ENCODE results near the gene TMEM240. TPM values are rescaled to one million over a fixed set of nuclear protein-coding genes. Genes with fewer than 3 reads are reported as not detected.

The TMEM240 gene
- total and polyA plus RNA-seq, 2 donors (not counting 1 experiment from before 2014, with no cell fraction given) = 0.28 to 1.8 TPM

DNA sequence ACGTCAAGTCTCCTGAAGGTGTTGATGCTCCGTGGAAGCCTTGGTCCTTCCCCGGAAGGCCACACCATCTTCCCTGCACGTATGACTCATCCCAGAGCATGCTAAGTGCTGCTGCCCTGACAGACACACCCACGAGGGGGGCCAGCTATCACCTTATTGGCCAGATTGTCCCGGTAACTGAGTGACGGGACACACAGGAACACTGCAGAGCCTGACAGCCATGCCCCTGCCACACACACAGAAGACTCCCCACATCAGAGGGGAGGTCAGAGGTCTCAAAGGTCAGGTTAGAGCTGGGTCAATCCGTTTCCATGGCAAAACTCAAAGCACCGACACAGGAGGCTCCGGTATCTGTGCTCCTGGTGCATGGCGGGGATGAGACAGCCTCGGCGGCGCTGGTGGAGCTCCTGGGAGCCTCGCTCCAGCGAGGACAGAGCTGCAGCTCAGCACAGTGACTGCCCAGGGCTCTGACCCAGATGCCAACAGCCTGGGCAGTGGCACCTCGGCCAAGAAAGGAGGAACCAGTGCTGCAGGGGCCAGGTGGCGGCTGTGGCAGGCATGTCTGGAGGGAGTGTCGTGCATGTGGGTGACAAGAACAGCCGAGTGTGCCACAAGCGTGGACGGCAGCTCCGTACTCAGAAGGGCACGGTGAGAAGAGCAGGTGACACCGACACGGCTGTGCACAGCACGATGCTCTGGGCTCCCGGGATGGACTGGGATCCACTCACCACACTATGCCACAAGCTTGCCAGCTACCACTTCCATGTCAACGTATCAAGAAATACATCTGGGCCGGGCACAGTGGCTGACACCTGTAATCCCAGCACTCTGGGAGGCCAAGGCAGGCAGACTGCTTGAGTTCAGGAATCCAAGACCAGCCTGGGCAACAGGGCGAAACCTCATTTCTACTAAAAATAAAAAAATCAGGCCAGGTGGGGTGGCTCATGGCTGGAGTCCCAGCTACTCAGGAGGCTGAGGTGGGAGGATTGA lies 14.8 kb upstream of the TMEM240 start:
- H3K4me2 ChIP-seq (replicated peaks; ENCODE audit: low read depth, low read length, poor library complexity, severe bottlenecking) = no peak overlapping the region
- H3K9ac ChIP-seq (ENCODE audit: low read length) = no peak overlapping the region
- Mint-ChIP-seq H3K27ac (no peak overlapping the region), H3K4me1 (peaks cover 2% of the 10 kb centered on the region), H3K9me3 (ENCODE audit: insufficient read depth) (no peaks in the 10 kb centered on the region), H3K27me3 (no peaks in the 10 kb centered on the region), H3K4me3 (no peak overlapping the region)
- POLR2A ChIA-PET = no interaction called here
- no peak overlapping the region for H2AFZ ChIP-seq (ENCODE audit: insufficient read depth, low read depth, low read length, poor library complexity, severe bottlenecking)
- no peaks in the 10 kb centered on the region for H3K27me3 ChIP-seq (replicated peaks in 1 of 4; ENCODE audit: control extremely low read depth in 1 of 4, control insufficient read depth in 3 of 4, insufficient read depth in 4 of 4, low read length in 3 of 4)
- H3K79me2 ChIP-seq (ENCODE audit: control insufficient read depth, insufficient read depth, low read length) = peaks cover 33% of the 10 kb centered on the region
- no peaks in the 10 kb centered on the region for H3K9me3 ChIP-seq (ENCODE audit: control extremely low read depth in 1 of 3, control insufficient read depth in 2 of 3, insufficient read depth in 1 of 3, low read length in 2 of 3)
- H3K36me3 ChIP-seq (replicated peaks in 1 of 2; ENCODE audit: control extremely low read depth in 1 of 2, control insufficient read depth in 1 of 2, extremely low read depth in 1 of 2, insufficient read depth in 2 of 2, low read length in 1 of 2) = peaks cover 0 to 4% of the 10 kb centered on the region in 2 experiments
- no peak overlapping the region for H3K27ac ChIP-seq (ENCODE audit: low read length in 2 of 2)
- peaks cover 50% of the 10 kb centered on the region for H4K20me1 ChIP-seq (ENCODE audit: control insufficient read depth, insufficient read depth, low read length, poor library complexity, severe bottlenecking)
- H3K4me3 ChIP-seq (ENCODE audit: control extremely low read depth in 1 of 5, extremely low read depth in 1 of 5, insufficient read depth in 1 of 5, low read depth in 2 of 5, low read length in 4 of 5) = no peak overlapping the region
- DNase-seq (no peak), ATAC-seq (ENCODE audit: low read depth) (no peak)
- no peaks in the 10 kb centered on the region for H3K4me1 ChIP-seq (ENCODE audit: control insufficient read depth in 2 of 2, insufficient read depth in 2 of 2, low read length in 2 of 2)
- CTCF ChIA-PET = no interaction called here
- 96% methylated on average over 29 of the region's 31 CpGs for WGBS (ENCODE audit: insufficient coverage)
- intact Hi-C loops (cut with micrococcal nuclease) = no loop called here
- TF ChIP-seq, protein P1, sequence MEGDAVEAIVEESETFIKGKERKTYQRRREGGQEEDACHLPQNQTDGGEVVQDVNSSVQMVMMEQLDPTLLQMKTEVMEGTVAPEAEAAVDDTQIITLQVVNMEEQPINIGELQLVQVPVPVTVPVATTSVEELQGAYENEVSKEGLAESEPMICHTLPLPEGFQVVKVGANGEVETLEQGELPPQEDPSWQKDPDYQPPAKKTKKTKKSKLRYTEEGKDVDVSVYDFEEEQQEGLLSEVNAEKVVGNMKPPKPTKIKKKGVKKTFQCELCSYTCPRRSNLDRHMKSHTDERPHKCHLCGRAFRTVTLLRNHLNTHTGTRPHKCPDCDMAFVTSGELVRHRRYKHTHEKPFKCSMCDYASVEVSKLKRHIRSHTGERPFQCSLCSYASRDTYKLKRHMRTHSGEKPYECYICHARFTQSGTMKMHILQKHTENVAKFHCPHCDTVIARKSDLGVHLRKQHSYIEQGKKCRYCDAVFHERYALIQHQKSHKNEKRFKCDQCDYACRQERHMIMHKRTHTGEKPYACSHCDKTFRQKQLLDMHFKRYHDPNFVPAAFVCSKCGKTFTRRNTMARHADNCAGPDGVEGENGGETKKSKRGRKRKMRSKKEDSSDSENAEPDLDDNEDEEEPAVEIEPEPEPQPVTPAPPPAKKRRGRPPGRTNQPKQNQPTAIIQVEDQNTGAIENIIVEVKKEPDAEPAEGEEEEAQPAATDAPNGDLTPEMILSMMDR (IDR thresholded peaks at IDR 0.05) = no peak
- no peak for TF ChIP-seq EZH2 (IDR thresholded peaks at IDR 0.05; ENCODE audit: borderline replicate concordance, insufficient read depth, low read depth, low read length, poor library complexity, severe bottlenecking)

DNA sequence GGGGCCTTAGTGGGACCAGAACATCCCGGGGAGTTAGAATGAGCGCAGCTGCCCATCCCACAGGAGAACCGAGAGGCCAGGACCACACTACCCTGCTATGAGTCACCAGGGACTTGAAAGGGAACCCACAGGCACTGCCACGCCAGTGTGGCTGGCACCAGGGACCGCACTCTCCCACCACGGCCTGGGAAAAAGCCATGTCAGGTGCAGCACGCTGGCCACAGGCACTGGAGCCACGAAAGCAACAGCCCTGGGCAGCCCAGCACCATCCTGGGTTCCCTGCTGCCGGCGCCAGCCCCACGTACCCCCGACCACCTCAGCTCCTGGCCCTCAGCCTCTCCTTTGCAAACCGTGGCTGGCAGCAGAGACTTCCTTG lies 14.1 kb upstream of the TMEM240 start:
- H3K27ac Mint-ChIP-seq = no peak overlapping the region
- H3K4me1 Mint-ChIP-seq = peaks cover 2% of the 10 kb centered on the region
- H3K36me3 ChIP-seq (replicated peaks in 1 of 2; ENCODE audit: control extremely low read depth in 1 of 2, control insufficient read depth in 1 of 2, extremely low read depth in 1 of 2, insufficient read depth in 2 of 2, low read length in 1 of 2) = peaks cover 0 to 4% of the 10 kb centered on the region in 2 experiments
- H3K27me3 ChIP-seq (replicated peaks in 1 of 4; ENCODE audit: control extremely low read depth in 1 of 4, control insufficient read depth in 3 of 4, insufficient read depth in 4 of 4, low read length in 3 of 4) = no peaks in the 10 kb centered on the region
- H3K27ac ChIP-seq (ENCODE audit: low read length in 2 of 2) = no peak overlapping the region
- no peak for ATAC-seq (ENCODE audit: low read depth)
- H3K9ac ChIP-seq (ENCODE audit: low read length) = no peak overlapping the region
- peaks cover 28% of the 10 kb centered on the region for H3K79me2 ChIP-seq (ENCODE audit: control insufficient read depth, insufficient read depth, low read length)
- POLR2A ChIA-PET = no interaction called here
- no peak for DNase-seq
- H3K9me3 ChIP-seq (ENCODE audit: control extremely low read depth in 1 of 3, control insufficient read depth in 2 of 3, insufficient read depth in 1 of 3, low read length in 2 of 3) = no peaks in the 10 kb centered on the region
- CTCF ChIA-PET = no interaction called here
- no peaks in the 10 kb centered on the region for H3K9me3 Mint-ChIP-seq (ENCODE audit: insufficient read depth)
- no peaks in the 10 kb centered on the region for H3K27me3 Mint-ChIP-seq
- no peak overlapping the region for H3K4me3 ChIP-seq (ENCODE audit: control extremely low read depth in 1 of 5, extremely low read depth in 1 of 5, insufficient read depth in 1 of 5, low read depth in 2 of 5, low read length in 4 of 5)
- H3K4me3 Mint-ChIP-seq = no peak overlapping the region
- H2AFZ ChIP-seq (ENCODE audit: insufficient read depth, low read depth, low read length, poor library complexity, severe bottlenecking) = no peak overlapping the region
- peaks cover 52% of the 10 kb centered on the region for H4K20me1 ChIP-seq (ENCODE audit: control insufficient read depth, insufficient read depth, low read length, poor library complexity, severe bottlenecking)
- intact Hi-C loops (cut with micrococcal nuclease) = no loop called here
- TF ChIP-seq, protein P1 (IDR thresholded peaks at IDR 0.05) = no peak
- no peak overlapping the region for H3K4me2 ChIP-seq (replicated peaks; ENCODE audit: low read depth, low read length, poor library complexity, severe bottlenecking)
- WGBS (ENCODE audit: insufficient coverage) = 90% methylated on average over 13 of the region's 13 CpGs
- H3K4me1 ChIP-seq (ENCODE audit: control insufficient read depth in 2 of 2, insufficient read depth in 2 of 2, low read length in 2 of 2) = no peaks in the 10 kb centered on the region
